HPDE6-E6E7 (cell line): ENCODE results near the gene GPR157.
"Not testable (repeated sequence)": the region's sequence is repeated elsewhere in the genome, so short reads cannot be mapped to it uniquely, and the experiment has no call there.

Experiments used
- DNase-seq: peaks from one replicate; pipeline ENCODE4 v3.0.0; 2011; ENCODE audit warnings: missing footprints; ENCODE audit errors: extremely low spot score

Gene GPR157

GRCh38 chr1:9128520-9129265 is at the start of gene GPR157:
TSS of gene GPR157 (minus strand) at chr1:9129102. CDS start at chr1:9129027, 75 bp downstream.
- no peak for DNase-seq

DNA sequence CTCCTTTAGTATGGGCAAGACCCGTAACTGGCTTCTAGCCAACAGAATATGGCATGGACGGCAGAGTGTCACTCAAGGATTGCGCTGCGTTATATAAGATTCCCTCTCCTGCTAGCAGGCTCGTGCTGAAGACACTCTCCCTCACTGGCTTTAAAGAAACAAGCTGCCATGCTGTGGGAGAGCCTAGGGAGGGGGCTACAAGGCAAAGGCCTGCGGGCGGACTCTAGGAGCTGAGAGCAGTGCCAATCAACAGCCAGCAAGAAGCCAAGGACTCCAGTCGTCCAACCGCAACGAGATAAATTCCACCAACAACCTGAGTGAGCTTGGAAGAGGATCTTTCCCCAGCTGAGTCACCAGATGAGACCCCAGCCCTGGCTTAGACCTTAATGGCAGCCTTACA is 45.9 kb upstream of the GPR157 start:
- DNase-seq, result no peak

DNA sequence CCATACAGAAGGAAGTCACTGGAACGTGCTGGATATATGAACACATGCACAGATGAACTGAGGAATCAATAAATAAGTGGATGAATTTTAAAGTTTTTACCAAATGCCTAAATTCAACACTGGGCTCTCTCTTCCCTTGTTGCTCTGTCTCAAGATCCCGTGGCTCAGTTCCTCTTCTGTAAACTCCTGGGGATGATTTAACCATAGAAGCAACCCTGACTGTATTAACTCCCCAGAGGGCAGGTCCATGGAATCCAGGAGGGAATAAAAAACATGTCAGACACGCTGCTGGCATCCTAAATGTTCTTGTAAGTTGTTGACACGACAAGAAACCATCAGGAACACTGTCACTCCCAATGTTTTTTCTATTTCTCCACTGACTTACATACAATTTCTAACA is 45.3 kb upstream of the GPR157 start:
- no peak for DNase-seq

GRCh38 chr1:9169601-9170137 is 40.8 kb upstream of the GPR157 start:
- no peak for DNase-seq

DNA sequence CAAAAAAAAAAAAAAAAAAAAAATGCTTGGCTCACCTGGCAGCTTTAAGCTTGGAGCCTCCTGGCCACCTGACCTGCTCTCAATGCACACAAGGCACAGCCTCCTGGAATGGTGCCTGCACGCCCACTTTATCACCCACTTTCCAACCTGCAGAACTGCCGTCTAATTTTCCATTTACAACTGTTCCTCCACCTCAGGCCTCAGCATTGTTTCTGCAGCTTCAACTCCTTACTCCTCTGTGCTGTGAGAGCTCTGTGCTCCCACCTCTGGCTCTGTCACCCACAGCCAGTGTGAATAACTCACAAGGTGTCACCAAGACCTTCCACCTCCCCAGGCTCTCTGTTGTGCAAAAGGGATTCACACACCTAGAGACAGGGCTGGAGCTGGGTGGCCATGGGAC is 38.7 kb upstream of the GPR157 start:
- no peak for DNase-seq

GRCh38 chr1:9166289-9167235 is 37.7 kb upstream of the GPR157 start:
- no peak for DNase-seq

DNA sequence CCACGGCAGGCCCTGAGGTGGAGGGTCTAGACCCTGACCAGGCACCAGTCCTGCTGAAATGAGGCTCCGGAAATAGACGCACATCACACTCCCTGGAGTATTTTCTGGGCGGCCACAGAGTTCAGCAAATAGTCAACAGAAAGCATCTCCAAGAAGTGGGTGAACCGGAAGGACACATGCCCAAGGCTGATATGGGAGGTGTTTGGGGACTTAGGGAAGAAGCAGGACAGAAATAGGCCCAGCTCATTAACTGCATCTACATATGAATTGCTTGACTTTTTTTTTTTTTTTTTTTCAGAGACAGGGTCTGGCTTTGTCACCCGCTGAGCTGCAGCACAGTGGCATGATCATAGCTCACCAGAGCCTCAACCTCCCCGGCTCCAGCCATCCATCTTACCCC is 36.5 kb upstream of the GPR157 start:
- no peak for DNase-seq

DNA sequence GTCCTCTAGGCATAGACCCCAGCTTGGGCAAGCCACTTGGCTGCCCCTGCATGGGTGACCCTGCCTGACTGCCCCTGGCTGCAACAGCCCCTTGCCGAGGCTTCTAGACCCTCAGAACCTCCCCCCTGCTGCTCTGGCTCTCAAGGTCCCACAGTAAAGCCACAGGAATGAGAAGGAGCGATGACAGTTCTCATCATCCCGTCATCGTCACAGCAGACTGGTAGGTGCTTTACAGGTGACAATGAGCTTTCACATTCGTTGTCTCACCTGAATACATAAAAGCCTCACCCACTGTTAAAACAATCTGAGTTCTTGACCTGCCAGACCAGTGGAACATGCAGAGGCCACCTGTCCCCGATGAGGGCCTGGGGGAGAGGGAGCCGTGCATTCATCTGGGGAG is 36.0 kb upstream of the GPR157 start:
- no peak for DNase-seq

DNA sequence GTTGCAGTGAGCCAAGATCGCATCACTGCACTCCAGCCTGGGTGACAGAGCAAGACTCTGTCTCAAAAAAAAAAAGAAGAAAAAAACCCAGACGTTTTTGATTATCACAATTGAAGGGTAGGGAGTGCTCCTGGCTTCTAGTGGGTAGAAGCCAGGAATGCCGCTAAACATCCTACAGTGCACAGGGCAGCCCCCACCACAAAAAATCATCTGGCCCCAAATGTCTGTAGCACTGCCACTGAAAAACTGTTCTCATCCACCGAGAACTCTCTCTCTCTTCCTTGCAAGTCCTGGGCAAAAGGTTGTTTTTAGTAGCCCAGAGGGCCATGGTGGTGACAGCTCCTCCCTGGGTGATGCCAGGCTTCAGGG is 35.6 kb upstream of the GPR157 start:
- no peak for DNase-seq

DNA sequence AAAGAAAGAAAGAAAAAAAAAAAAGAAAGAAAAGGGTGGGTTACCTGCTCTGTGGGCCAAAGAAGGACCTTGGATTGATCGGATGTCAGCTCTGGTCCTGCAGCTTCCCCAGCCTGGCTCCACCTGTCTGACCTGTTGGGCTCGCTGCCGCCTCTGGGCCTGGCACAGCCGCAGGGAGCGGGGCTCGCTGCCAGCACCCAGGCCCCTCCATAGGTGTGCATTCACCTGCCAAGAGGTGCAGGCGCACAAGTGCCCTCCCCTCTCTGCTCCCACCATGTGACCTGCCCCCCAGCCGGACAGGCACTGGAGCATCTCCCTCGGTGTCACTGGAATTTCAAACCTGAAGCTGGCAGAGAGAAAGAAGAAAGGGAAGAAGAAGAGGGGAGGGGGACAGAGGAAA is 33.1 kb upstream of the GPR157 start:
- DNase-seq, result no peak

DNA sequence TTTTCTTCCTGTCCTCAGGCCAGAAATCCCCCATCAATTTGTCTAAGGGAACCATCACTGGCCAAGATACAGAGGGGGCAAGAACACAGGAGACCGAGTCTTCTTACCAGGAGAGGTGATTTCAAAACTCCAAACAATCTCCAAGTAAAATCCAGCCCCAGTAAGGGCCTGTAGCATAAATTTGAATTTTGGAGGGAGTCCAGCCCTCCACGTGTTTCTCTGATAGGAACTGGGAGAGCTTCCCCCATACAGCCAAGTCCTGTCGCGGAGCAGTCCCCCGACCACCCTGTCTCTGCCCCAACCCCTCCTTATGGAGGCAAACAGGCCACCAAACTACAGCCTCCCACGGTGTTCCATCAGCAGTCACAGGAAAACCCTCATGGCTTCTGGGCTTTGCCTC is 32.4 kb upstream of the GPR157 start:
- no peak for DNase-seq

DNA sequence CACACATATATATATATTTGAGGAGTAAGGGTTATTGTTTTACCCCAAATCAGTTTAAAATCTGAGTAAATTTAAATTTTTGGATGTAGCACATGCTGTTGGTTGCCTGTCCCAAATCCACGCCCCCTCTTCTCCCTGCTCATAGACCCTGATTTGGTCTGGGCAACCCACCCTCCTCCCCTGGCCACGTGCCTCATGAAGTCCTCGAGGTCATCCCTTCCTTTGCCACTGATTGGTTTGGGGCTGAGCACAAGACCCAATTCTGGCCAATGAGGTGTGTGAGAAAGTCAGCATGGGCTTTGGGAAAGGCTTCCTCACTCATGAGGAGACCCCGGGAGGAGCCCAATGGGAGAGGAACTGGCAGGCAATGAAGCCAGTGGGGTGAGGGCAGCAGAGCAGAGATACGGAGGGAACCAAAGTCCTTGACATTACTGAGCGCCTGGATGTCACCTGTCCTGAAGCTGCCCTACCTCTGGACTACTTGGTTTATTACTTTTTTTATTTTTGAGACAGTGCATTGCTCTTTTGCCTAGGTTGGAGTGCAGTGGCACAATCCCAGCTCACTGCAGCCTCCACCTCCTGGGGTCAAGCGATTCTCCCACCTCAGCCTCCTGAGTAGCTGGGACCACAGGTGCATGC is 31.3 kb upstream of the GPR157 start:
- no peak for DNase-seq

GRCh38 chr1:9155879-9156278 is 27.0 kb upstream of the GPR157 start:
- DNase-seq, result no peak

GRCh38 chr1:9155405-9155804 is 26.5 kb upstream of the GPR157 start:
- not testable (repeated sequence) for DNase-seq

DNA sequence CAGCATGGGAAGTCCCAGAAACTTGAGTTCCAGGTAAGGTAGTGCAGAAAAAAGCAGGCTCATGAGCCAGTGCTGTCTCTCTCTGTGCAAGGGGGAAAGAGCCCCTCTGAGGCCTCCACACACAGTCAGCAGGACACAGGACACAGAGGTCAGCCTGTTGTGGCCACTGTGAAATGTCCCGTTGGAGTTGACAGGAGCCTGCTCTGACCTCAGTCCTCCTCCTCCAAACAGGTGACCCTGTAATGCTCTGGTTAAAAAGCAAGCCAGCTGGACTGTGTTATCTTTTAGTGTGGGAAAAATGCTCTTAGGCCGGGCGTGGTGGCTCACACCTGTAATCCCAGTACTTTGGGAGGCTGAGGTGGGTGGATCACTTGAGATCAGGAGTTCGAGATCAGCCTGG is 24.2 kb upstream of the GPR157 start:
- no peak for DNase-seq

DNA sequence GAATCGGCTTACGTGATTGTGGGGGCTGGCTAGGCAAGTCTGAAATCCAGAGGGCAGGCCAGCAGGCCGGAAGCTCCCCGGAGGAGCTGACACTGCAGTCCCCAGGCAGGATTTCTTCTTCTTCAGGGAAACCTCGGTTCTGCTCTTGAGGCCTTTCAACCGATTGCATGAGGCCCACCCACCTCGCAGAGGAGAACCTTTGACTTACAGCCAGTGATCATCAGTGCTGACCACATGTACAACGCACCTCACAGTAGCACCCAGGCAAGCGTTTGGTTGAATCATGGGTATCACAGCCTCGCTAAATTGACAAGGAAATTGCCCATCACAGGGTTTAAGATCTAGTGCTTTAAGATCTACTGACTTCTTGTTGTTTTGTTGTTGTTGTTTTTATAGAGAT is 23.6 kb upstream of the GPR157 start:
- DNase-seq, result no peak

GRCh38 chr1:9151328-9151860 is 22.5 kb upstream of the GPR157 start:
- no peak for DNase-seq

GRCh38 chr1:9150582-9151327 is 21.9 kb upstream of the GPR157 start:
- DNase-seq, result no peak

DNA sequence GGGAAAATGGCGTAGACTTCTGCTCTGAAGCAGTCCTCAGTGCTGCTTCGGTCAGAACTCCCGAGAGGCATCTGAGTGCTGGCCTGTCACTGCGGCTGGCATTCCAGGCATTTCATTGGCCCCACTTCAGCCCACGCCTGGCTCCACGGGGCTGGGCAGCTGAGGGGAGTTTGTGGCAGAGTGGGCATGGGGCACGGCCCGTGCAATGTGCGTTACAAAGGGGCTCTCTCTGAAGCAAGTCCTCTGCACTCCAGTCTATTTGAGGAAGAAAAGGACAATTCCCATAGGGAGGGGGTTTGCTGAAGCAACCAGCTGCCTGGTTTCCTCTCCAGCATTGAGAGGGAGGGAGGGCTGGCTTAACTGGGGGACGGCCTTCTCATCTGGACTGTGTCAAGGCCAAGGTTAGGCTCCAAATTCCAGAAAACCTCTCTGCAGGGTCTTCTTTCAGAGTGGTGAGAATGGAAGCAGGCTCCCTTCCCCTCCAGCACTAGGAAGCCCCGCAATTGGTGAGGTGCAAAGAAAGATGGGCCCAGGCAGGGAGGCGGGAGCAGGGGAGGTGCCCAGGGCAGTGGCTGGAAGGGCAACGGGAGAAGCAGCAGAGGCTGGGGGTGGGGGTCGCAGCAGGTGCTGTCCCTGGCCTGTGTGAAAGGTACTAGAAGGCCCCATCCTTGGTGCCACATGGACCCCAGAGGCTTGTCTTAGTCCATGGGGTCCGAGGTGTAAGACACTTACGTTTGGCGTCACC is 21.1 kb upstream of the GPR157 start:
- no peak for DNase-seq

DNA sequence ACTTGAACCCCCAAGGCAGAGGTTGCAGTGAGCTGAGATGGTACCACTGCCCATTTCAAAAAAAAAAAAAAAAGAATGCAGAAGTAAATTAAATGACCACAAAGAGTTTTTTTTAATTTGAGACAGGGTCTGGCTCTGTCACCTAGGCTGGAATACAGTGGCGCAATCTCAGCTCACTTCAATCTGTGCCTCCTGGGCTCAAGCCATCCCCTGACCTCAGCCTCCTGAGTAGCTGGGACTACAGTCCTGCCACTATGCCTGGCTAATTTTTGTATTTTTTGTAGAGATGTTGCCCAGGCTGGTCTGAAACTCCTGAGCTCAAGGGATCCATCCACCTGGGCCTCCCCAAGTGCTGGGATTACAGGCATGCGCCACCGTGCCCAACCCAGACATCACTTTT is 20.2 kb upstream of the GPR157 start:
- no peak for DNase-seq

DNA sequence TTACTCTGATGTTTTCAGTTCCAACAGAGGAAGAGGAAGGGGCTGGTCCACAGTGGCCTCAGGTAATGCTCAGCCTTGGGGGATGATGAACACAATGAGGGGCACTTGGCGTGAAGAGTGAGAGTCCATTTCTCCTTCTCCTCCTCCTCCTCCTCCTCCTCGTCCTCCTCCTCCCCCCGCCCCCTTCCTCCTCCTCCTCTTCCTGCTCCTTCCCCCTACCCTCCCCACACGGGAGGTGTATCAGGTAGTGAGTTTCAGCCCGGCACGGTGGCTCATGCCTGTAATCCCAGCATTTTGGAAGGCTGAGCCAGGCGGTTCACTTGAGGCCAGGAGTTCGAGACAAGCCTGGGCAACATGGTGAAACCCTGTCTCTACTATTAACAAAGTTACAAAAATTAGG is 17.3 kb upstream of the GPR157 start:
- DNase-seq, result no peak
